HepG2 (cell line): ENCODE data around the gene PPIG. TPM values are rescaled to one million over a fixed set of nuclear protein-coding genes. Genes with fewer than 3 reads are reported as not detected.

ENCODE experiments used
- ATAC-seq: fragments of 200-7000 bp; cut with Tn5 transposase; 3 replicates; pipeline ENCODE4 v1.9.1; 2020; ENCODE audit warnings: mild to moderate bottlenecking, moderate library complexity
- BruUV-seq: library from RNA; stranded (reverse); fragments of 400-500 nt; replicated peaks from 2 replicates; lab custom pipeline; 2021; lab: Mats Ljungman, UMichigan
- CTCF ChIA-PET: fragments of 300-600 bp; formaldehyde crosslinking; extraction: SDS; loops from one replicate; lab custom pipeline; 2021; ENCODE audit warnings: low total read pairs, inconsistent platforms, low intra/inter-chr PET ratio; lab: Yijun Ruan, JAX
- POLR2A ChIA-PET: fragments of 350-600 bp; sonication (Branson Sonifier 250); formaldehyde crosslinking; loops from one replicate; lab custom pipeline; 2020; ENCODE audit warnings: antibody characterized with exemption, inconsistent platforms; lab: Yijun Ruan, JAX
- DNase-seq: peaks from one replicate; pipeline ENCODE4 v3.0.0-alpha.2; 2015; ENCODE audit warnings: low spot score
- FAIRE-seq: peaks from 3 replicates; lab custom pipeline; 2011; peaks lifted over from hg19 to GRCh38; lab: Jason Lieb, UNC
- H2AFZ ChIP-seq: one replicate; pipeline ENCODE4 v1.6.1; 2011; ENCODE audit warnings: low read length, inconsistent platforms
- H3K27ac ChIP-seq: fragments of 300-600 bp; 3 replicates; pipeline ENCODE4 v1.8.0; 2011; ENCODE audit warnings: mixed run types, mild to moderate bottlenecking, mixed read lengths, low read length, inconsistent platforms; ENCODE audit not compliant: insufficient read depth; ENCODE audit errors: extremely low read length
- H3K27me3 ChIP-seq, 2 experiments: fragments of 200-600 bp in 1 of 2; 2 replicates in 1 of 2; 3 replicates in 1 of 2; pipeline versions ENCODE4 v1.6.0 to v1.8.0; 2011; ENCODE audit warnings: low read length in 2 of 2, mild to moderate bottlenecking in 2 of 2, moderate library complexity in 2 of 2, inconsistent platforms in 1 of 2; ENCODE audit not compliant: insufficient read depth in 2 of 2, control insufficient read depth in 1 of 2
- H3K36me3 ChIP-seq, 2 experiments: fragments of 200-600 bp in 1 of 2; replicated peaks in 1 of 2; 2 replicates in 1 of 2; 3 replicates in 1 of 2; pipeline versions ENCODE4 v1.5.1 to v1.8.0; 2011; ENCODE audit warnings: low read length in 2 of 2, inconsistent platforms in 1 of 2; ENCODE audit not compliant: insufficient read depth in 2 of 2, control insufficient read depth in 1 of 2
- H3K4me1 ChIP-seq: 2 replicates; pipeline ENCODE4 v1.5.1; 2012; ENCODE audit warnings: low read length, inconsistent platforms; ENCODE audit not compliant: insufficient read depth
- H3K4me2 ChIP-seq: 2 replicates; pipeline ENCODE4 v1.6.0; 2011; ENCODE audit warnings: low read depth, low read length, inconsistent platforms
- H3K4me3 ChIP-seq, 3 experiments: fragments of 200-600 bp in 1 of 3; sonication (generic), shearing (Covaris generic) in 1 of 3; replicated peaks in 1 of 3; 2 replicates each; pipeline ENCODE4 v1.5.1; 2011 to 2016; ENCODE audit warnings: low read length in 3 of 3, inconsistent platforms in 2 of 3, low read depth in 2 of 3, mild to moderate bottlenecking in 2 of 3, control low read depth in 1 of 3, mixed read lengths in 1 of 3; ENCODE audit not compliant: insufficient read depth in 1 of 3
- H3K79me2 ChIP-seq: one replicate; pipeline ENCODE4 v1.6.1; 2011; ENCODE audit warnings: low read length, inconsistent platforms; ENCODE audit not compliant: insufficient read depth
- H3K9ac ChIP-seq: 2 replicates; pipeline ENCODE4 v1.6.0; 2011; ENCODE audit warnings: mild to moderate bottlenecking, low read depth, low read length, inconsistent platforms; ENCODE audit not compliant: insufficient read depth
- H3K9me3 ChIP-seq: 2 replicates; pipeline ENCODE4 v1.5.1; 2012; ENCODE audit warnings: mild to moderate bottlenecking, low read length
- H4K20me1 ChIP-seq: 2 replicates; pipeline ENCODE4 v1.6.0; 2011; ENCODE audit warnings: inconsistent platforms, mild to moderate bottlenecking, low read length, moderate library complexity; ENCODE audit not compliant: insufficient read depth
- CREM ChIP-seq, 2 experiments: sonication (generic) in 1 of 2; formaldehyde crosslinking in 1 of 2; IDR thresholded peaks; 2 replicates each; pipeline versions ENCODE4 v1.4.0 to v1.6.1; 2016 to 2020; ENCODE audit warnings: antibody characterized with exemption in 1 of 2, mild to moderate bottlenecking in 1 of 2, missing genetic modification reagents in 1 of 2
- GATA4 ChIP-seq: sonication (generic); IDR thresholded peaks from 2 replicates; pipeline ENCODE4 v1.6.1; 2016; ENCODE audit warnings: antibody characterized with exemption, low read depth, borderline replicate concordance
- GLI4 ChIP-seq: sonication (generic); formaldehyde crosslinking; IDR thresholded peaks from 2 replicates; pipeline ENCODE4 v1.5.1; 2020; ENCODE audit warnings: missing genetic modification reagents, mild to moderate bottlenecking, moderate library complexity, borderline replicate concordance
- HNRNPLL ChIP-seq: fragments of 200-400 bp; formaldehyde crosslinking; IDR thresholded peaks from 2 replicates; pipeline ENCODE4 v1.6.1; 2017; ENCODE audit warnings: mild to moderate bottlenecking, low read depth, low read length; ENCODE audit not compliant: poor library complexity, severe bottlenecking
- IRX3 ChIP-seq: sonication (generic); formaldehyde crosslinking; IDR thresholded peaks from 2 replicates; pipeline ENCODE4 v1.8.1; 2023; ENCODE audit warnings: mild to moderate bottlenecking, low read depth, missing genetic modification reagents, borderline replicate concordance
- PCBP1 ChIP-seq: fragments of 200-400 bp; formaldehyde crosslinking; IDR thresholded peaks from 2 replicates; pipeline ENCODE4 v1.6.1; 2017; ENCODE audit warnings: mild to moderate bottlenecking, low read depth, low read length, borderline replicate concordance
- REXO4 ChIP-seq: sonication (generic); formaldehyde crosslinking; IDR thresholded peaks from 2 replicates; pipeline ENCODE4 v1.8.0; 2022; ENCODE audit warnings: missing genetic modification reagents, mild to moderate bottlenecking, borderline replicate concordance
- TOPORS ChIP-seq: sonication (generic); formaldehyde crosslinking; IDR thresholded peaks from 2 replicates; pipeline ENCODE4 v1.8.0; 2023; ENCODE audit warnings: mild to moderate bottlenecking, missing genetic modification reagents
- ZBTB39 ChIP-seq: sonication (generic); formaldehyde crosslinking; IDR thresholded peaks from 2 replicates; pipeline ENCODE4 v1.5.0; 2020; ENCODE audit warnings: missing genetic modification reagents
- ZNF274 ChIP-seq: sonication (generic); formaldehyde crosslinking; IDR thresholded peaks from 2 replicates; pipeline ENCODE4 v1.5.1; 2020; ENCODE audit warnings: mild to moderate bottlenecking, missing genetic modification reagents
- ZNF333 ChIP-seq: sonication (generic); formaldehyde crosslinking; IDR thresholded peaks from 2 replicates; pipeline ENCODE4 v1.4.0; 2020; ENCODE audit warnings: mild to moderate bottlenecking, missing genetic modification reagents, borderline replicate concordance
- ZNF687 ChIP-seq: sonication (generic); formaldehyde crosslinking; IDR thresholded peaks from 2 replicates; pipeline ENCODE4 v1.5.1; 2020; ENCODE audit warnings: mild to moderate bottlenecking, missing genetic modification reagents, moderate library complexity
- WGBS: methylation state at CpG from one replicate; pipeline ENCODE4 v1.1.6; 2017; ENCODE audit warnings: low lambda C conversion rate; 5-methylcytosine and 5-hydroxymethylcytosine counted together
- in situ Hi-C: cut with HindIII; loops from 2 replicates; pipeline ENCODE4 v1.10.0; 2017; ENCODE audit warnings: low pct_unique_long_range_greater_than_20kb; ENCODE audit not compliant: extremely low pct_ligation_motif_present
- intact Hi-C: fragments of 100-400 bp; cut with micrococcal nuclease; formaldehyde crosslinking; loops from one replicate; pipeline ENCODE4 v1.10.0; 2022; ENCODE audit not compliant: unreplicated experiment
- polyA plus RNA-seq, 8 experiments: library from polyadenylated mRNA; depleted of rRNA in 3 of 8; stranded (reverse) in 7 of 8; unstranded in 1 of 8; fragments of >200 nt; fragmentation: Illumina TruSeq in 4 of 8; extraction: Trizol in 4 of 8; gene quantifications; 2 replicates each; pipeline versions ENCODE4 v1.2.1 to v1.2.3, GENCODE V29; 2011 to 2016; ENCODE audit warnings: low read depth in 4 of 8, missing spikeins in 1 of 8, mixed read lengths in 1 of 8; ENCODE audit not compliant: insufficient read depth in 1 of 8
- total RNA-seq, 5 experiments: library from RNA; depleted of rRNA; stranded (reverse); fragments of >200 nt; fragmentation: Illumina TruSeq; extraction: Trizol; gene quantifications; 2 replicates each; pipeline ENCODE4 v1.2.3, GENCODE V29; 2016; ENCODE audit warnings: low read depth in 1 of 5
- TF ChIP-seq, protein P1 (sequence below): IDR thresholded peaks from 2 replicates; pipeline ENCODE4 v1.6.1; 2018; ENCODE audit warnings: missing genetic modification reagents
- TF ChIP-seq, protein P2 (sequence below): IDR thresholded peaks from 2 replicates; pipeline ENCODE4 v1.6.1; 2016; ENCODE audit warnings: low read depth, borderline replicate concordance
- TF ChIP-seq, protein P3 (sequence below): sonication (generic); formaldehyde crosslinking; conservative IDR thresholded peaks from 2 replicates; pipeline ENCODE4 v1.8.0; 2022; ENCODE audit warnings: missing genetic modification reagents

Gene PPIG
- total and polyA plus RNA-seq, 2 of the 13 experiments (the other 11 are each of a cell fraction or from before 2014, with no cell fraction given), result 31.3 to 81.0 TPM

GRCh38 chr2:169659320-169659719 is 75.2 kb downstream of the PPIG start:
- Histone ChIP-seq H3K9me3 (no peaks in the 10 kb centered on the region), H3K9ac (no peak overlapping the region), H3K27ac (no peak overlapping the region), H3K79me2 (no peaks in the 10 kb centered on the region), H3K4me3 (no peak overlapping the region), H4K20me1 (no peaks in the 10 kb centered on the region), H2AFZ (no peak overlapping the region), H3K4me1 (no peaks in the 10 kb centered on the region), H3K36me3 (no peaks in the 10 kb centered on the region), H3K27me3 (no peaks in the 10 kb centered on the region), H3K4me2 (no peak overlapping the region)
- ChIA-PET CTCF (no interaction called here), POLR2A (no interaction called here)
- intact Hi-C loops, result no loop called here
- no peak for ATAC-seq
- DNase-seq, result no peak
- no TSS peak for BruUV-seq
- FAIRE-seq, result no peak
- 37% methylated on average over 1 of the region's 1 CpG for WGBS
- in situ Hi-C loops, result no loop called here
- TF ChIP-seq ZNF274 (CRISPR knock-in tag) (no peak), IRX3 (CRISPR knock-in tag) (no peak), ZBTB39 (CRISPR knock-in tag) (no peak), GLI4 (CRISPR knock-in tag) (no peak), GATA4 (no peak), TOPORS (CRISPR knock-in tag) (no peak), REXO4 (CRISPR knock-in tag) (no peak), HNRNPLL (no peak), CREM (IDR thresholded peaks at IDR 0.05) (no peak), CREM (CRISPR knock-in tag; IDR thresholded peaks at IDR 0.05) (no peak), PCBP1 (no peak), ZNF333 (CRISPR knock-in tag) (no peak), ZNF687 (no peak)
- TF ChIP-seq, protein P1, sequence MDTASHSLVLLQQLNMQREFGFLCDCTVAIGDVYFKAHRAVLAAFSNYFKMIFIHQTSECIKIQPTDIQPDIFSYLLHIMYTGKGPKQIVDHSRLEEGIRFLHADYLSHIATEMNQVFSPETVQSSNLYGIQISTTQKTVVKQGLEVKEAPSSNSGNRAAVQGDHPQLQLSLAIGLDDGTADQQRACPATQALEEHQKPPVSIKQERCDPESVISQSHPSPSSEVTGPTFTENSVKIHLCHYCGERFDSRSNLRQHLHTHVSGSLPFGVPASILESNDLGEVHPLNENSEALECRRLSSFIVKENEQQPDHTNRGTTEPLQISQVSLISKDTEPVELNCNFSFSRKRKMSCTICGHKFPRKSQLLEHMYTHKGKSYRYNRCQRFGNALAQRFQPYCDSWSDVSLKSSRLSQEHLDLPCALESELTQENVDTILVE (CRISPR knock-in tag), result no peak
- TF ChIP-seq, protein P2, sequence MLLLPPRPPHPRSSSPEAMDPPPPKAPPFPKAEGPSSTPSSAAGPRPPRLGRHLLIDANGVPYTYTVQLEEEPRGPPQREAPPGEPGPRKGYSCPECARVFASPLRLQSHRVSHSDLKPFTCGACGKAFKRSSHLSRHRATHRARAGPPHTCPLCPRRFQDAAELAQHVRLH (CRISPR knock-in tag), result no peak
- TF ChIP-seq, protein P3, sequence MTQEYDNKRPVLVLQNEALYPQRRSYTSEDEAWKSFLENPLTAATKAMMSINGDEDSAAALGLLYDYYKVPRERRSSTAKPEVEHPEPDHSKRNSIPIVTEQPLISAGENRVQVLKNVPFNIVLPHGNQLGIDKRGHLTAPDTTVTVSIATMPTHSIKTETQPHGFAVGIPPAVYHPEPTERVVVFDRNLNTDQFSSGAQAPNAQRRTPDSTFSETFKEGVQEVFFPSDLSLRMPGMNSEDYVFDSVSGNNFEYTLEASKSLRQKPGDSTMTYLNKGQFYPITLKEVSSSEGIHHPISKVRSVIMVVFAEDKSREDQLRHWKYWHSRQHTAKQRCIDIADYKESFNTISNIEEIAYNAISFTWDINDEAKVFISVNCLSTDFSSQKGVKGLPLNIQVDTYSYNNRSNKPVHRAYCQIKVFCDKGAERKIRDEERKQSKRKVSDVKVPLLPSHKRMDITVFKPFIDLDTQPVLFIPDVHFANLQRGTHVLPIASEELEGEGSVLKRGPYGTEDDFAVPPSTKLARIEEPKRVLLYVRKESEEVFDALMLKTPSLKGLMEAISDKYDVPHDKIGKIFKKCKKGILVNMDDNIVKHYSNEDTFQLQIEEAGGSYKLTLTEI (CRISPR knock-in tag), result no peak
